DMS153 treated with DMSO at 0.1 percent for 48 hours (cell line): ENCODE data around the gene TMEM50A.
"Not testable (repeated sequence)": the region's sequence is repeated elsewhere in the genome, so short reads cannot be mapped to it uniquely, and the experiment has no call there.

ENCODE experiments used
- DNase-seq: peaks from one replicate; lab custom pipeline; 2025; ENCODE audit not compliant: unreplicated experiment; lab: John Stamatoyannopoulos, UW

The TMEM50A gene

DNA sequence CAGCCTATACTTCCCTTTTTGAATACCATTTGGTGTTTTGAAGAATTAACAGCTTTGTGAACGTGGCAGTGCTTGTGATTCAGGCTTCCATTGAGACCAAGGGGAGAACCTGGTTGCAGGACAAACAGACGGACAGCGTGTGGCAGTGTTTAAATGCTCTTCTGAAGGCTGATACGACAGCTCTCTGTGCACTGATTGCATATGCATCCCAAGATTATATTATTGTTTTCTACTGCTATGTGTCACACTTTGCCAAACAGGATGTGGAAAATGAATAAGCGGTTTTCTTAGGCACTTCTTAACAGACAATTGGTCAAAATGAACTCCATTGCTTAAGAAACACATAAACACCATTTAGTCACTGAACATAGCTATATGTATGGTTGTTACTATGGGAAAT is 8.2 kb upstream of the TMEM50A start:
- DNase-seq: not testable (repeated sequence)

DNA sequence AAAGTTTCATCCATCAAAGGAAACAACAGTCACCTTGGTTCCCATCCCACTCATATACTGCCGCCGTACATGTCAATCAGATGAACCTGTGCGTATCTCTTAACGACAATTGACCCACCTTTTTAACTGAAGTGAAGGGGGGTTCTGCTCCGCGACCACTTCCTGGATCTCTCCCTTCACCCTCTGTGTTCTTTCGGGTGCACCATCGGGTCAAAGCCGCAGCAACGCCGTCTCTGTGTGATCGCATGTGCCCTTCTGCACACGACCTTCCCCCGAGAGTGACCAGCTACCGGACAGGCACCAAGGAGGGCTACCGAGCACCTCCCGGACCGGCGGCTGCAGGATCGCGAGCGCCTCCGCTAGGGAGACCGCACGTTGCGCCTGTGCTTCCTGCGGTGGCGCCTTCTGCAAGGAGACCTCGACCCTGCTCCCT is 1.2 kb upstream of the TMEM50A start:
- DNase-seq: not testable (repeated sequence)

DNA sequence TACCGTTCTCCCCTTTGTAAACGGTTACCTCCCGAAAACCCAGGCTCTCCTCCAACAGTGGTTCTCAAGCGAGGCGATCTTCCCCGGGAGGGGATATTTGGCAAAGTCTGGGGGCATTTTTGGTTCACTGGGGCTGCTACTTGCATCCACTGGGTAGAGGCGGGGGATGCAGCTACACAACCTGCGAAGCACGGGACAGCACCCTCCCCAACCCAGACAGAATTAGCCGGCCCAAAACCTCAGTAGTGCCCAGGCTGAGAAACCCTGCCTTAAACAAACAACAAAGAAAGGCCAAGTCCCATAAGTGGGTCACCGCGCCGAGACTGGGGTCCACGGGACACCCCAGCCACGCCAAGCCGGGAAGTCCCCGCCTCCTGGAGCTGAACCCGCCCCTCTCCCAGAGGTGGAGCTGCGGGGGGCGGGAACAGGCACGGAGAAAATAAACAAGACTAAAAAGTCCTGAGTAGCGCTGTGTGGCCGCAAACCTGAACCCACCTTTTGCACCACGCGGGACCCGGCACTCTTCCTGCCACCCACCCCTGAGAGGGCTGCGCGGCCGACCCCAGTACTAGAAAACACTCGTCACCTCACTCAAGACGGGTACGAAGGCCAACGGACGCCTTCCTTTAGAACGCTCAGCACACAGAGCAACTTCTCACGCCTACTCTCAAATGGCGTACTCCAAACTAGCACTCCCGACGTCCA is 499 bp upstream of the TMEM50A start:
- DNase-seq: not testable (repeated sequence)

DNA sequence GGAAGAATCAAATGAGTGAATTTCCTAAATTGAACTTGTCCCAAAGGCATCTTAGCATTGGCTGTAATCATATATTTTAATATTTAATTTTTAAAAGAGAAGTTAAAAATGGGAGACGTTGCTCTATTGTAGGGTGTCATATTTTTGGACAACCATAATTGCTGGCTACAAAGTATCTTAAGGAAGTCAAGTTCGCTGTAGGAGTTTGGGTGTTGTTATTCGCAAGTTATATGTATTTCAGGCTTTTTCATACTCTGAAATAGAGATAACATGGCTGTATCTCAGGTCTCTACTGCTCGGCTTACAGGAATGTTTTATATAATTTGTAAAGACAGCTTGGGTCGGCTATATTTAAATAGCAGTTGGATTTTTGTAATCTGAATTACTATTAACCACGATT is 852 bp downstream of the TMEM50A start:
- no peak for DNase-seq

DNA sequence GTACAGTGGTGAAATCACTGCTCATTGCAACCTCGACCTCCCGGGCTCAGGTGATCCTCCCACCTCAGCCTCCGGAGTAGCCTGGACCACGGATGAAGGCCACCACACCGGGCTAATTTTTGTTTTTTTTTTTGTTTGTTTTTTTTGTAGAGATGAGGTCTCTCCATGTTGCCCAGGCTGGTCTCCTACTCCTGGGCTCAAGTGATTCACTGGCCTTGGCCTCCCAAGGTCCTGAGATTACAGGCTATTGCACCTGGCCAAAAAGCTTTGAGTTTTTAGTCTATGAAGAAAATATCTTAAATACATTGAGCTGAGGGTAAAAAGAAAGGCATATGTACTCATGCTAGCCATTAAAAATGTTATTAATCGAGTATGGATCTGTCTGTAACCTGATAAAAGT is 3.6 kb downstream of the TMEM50A start:
- DNase-seq: no peak

DNA sequence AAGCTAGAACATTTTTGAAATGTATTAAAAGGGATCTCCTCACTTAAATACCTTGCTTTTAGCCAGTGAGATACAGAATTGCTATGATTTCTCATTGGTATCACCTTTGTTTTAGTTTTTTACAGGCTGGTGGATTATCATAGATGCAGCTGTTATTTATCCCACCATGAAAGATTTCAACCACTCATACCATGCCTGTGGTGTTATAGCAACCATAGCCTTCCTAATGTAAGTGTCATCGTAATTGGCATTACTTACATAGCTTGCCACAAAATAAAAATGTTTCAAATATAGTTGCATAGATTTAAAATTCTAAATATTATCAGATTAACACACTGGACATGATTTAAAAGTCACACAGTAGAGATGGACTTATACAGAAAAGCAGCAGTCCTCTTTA is 4.7 kb downstream of the TMEM50A start:
- no peak for DNase-seq

DNA sequence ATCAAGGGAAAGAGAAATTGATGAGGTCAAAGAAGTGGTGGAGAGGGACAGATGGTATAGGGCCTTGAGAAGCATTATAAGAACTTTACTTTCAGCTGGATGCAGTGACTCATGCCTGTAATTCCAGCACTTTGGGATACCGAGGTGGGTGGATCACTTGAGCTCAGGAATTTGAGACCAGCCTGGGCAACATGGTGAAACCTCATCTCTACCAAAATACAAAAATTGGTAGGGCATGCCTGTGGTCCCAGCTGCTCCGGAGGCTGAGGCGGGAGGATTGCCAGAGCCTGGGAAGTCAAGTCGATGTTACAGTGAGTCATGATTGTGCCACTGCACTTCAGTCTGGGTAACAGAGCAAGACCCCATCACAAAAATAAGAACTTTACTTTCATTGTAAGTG is 5.7 kb downstream of the TMEM50A start:
- DNase-seq: no peak

DNA sequence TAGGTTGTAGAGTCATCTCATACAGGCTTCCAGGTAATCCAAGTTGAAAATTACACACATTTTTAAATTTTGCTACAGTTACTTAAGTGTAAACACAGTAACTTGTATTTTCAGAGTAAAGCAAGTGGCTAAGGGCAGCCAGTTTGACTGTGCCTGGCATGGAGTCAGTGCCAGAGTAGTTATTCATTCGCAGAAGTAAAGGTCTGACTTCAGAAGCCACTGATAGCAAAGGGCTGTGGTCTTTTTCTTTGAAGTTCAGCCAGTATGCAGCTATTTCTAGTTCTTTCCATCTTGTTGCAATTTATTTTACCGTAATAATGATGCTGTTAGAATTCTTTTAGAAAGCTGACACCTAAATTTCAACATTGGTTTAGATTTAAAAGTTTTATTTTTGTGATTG is 9.4 kb downstream of the TMEM50A start:
- DNase-seq: no peak

DNA sequence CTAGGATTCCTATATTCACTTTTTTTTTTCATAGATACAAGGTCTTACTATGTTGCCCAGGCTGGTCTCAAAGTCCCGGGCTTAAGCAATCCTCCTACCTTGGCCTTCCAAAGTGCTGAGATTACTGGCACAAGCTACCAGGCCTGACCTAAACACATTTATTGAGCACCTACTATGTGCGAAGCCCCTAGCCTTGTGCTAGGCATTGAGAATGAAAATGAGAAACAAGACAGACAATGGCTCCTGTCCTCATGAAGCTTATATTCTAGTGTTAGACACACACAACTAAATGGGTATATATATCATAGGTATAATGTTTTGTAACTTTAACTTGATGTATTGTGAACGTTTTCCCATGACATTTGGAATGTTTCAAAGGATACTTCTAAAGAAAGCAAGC is 11.5 kb downstream of the TMEM50A start:
- no peak for DNase-seq

DNA sequence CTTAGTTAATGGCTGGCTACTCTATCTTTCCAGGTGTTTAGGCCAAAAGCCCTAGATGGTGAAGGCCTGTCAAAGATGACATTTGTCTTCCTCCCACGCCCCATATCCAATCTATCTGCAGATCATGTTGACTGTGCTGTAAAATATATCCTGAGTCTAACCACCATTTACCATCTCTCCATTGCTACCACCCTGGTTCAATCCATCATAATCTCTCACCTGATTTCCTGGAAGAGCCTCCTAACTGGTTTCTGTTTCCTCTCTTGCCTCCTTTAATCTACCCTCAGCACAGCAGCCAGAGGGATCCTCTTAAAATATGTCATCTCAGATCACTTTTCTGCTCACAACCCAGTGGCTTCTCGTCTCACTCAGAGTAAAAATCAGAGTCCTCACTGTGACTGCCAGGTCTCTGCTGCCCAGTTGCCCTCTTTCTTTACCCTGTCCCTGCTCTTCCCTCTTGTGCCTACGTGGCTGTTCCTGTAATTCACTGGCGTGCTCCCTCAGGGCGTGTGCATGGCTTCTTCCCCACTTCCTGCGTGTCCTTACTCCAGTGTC is 17.8 kb downstream of the TMEM50A start:
- no peak for DNase-seq

DNA sequence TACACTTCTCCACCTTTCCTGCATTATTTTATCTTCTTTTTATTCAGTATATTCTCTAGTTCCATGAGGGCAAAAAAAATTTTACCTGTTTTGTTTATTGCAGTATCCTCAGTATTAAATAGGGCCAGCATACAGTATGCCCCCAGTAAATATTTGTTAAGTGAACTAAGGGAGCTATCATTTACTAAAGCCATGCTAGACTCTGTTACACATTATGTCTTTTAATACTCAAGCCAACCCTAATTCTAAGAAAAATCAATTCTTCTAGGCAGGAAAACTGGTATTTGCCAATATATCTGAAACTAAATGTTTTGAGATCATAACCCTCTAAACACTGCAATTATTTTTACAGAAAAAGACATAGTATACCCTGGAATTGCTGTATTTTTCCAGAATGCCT is 18.3 kb downstream of the TMEM50A start:
- no peak for DNase-seq

DNA sequence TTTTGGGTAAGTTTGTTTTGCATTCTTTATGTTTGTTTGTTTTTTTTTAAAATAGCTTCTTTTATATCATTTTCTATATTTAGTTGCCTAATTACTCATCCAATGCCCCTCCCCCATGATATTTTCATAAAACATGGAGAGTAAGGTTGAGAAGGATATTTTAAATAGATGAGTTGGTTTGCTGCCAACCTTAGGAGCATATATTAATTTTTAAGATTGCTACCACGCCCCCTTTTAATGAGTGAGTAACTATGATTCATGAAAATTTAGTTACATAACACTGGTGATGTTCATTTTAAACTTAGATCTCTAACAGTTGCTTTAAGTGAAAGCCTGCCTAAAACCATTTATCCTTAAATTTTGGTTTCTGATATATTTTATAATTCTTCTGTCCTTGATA is 18.7 kb downstream of the TMEM50A start:
- DNase-seq: no peak

DNA sequence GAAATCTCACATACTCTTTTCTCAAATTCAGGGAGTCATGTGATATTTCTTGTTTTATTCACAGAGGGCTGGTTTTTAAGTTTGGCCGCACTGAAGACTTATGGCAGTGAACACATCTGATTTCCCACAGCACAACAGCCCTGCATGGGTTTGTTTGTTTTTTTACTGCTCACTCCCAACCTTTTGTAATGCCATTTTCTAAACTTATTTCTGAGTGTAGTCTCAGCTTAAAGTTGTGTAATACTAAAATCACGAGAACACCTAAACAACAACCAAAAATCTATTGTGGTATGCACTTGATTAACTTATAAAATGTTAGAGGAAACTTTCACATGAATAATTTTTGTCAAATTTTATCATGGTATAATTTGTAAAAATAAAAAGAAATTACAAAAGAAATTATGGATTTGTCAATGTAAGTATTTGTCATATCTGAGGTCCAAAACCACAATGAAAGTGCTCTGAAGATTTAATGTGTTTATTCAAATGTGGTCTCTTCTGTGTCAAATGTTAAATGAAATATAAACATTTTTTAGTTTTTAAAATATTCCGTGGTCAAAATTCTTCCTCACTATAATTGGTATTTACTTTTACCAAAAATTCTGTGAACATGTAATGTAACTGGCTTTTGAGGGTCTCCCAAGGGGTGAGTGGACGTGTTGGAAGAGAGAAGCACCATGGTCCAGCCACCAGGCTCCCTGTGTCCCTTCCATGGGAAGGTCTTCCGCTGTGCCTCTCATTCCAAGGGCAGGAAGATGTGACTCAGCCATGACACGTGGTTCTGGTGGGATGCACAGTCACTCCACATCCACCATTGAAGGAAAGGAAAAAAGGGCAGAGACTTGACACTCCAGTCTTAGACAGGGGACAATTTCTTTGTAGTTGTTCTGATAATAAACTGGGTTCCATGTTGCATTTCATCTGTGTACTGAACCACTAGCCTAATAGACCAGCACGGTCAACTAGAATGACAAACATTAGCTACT is 22.8 kb downstream of the TMEM50A start:
- no peak for DNase-seq

DNA sequence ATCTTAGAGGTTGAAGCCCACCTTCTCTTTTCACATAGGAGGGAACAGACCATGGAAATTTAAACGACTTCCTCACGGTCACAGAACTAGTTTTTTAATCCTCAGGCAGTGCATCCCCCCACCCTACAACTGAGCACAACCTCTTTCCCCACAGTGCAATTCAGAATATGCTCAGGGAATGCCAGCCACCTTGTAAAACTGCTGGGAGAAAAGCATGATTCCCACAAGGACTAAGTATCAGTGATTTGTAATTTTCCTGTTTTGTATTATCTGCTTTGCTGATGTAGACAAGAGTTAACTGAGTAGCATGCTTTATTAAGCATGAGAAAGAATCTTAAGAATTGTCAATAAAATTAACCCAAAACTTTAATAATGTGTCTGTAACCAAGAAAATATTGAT is 23.8 kb downstream of the TMEM50A start:
- no peak for DNase-seq

DNA sequence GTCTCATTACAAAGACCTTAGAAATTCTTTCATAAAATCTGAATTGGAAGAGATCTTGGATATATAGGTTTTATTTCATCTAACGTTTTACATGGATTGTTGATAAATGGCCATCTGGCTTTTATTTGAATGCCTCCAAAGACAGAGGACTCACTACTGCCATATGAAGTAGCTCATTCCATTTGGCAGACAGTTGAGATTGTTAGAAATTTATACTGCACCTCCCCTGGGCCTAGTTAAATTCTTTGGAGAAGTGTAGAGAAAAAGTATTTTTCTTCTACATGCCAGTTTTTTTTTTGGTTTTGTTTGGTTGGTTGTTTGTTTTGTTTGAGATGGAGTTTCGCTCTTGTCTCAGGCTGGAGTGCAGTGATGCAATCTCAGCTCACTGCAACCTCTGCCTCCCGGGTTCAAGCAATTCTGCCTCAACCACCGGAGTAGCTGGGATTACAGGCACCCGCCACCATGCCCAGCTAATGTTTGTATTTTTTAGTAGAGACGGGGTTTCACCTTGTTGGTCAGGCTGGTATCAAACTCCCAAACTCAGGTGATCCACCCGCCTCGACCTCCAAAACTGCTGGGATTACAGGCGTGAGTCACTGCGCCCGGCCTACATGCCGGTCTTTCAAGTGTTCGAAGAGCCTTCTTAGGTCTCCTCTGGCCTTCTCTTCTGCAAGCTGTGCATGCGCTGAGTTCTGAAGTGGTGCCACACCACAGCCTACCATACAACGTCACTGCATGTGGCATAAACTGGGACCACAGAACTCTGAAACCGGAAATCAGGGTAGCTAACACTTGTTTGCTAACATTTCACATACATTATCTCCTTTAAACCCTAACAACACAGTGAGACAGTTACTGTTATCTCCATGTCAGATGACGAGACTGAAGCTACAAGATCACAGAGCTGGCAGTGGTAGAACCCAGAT is 24.8 kb downstream of the TMEM50A start:
- not testable (repeated sequence) for DNase-seq

DNA sequence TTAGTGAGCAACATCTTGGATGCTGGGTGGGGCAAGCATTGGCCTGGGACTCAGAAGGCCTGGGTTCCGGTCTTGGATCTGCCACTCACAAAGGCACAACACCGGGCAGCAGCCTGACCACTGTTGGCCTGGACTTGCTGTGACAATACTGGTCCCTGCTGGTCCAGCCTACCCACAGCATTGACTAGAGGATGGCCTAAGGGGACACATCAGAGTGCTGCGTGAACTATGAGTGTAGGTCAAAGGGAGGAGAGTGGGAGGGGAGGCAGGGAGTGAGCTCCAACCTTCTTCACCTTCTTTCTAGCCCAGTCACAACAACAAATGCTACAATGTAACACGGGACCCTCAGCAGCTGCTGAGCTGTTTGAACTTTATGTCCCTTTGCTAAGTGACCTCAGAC is 31.1 kb downstream of the TMEM50A start:
- no peak for DNase-seq

DNA sequence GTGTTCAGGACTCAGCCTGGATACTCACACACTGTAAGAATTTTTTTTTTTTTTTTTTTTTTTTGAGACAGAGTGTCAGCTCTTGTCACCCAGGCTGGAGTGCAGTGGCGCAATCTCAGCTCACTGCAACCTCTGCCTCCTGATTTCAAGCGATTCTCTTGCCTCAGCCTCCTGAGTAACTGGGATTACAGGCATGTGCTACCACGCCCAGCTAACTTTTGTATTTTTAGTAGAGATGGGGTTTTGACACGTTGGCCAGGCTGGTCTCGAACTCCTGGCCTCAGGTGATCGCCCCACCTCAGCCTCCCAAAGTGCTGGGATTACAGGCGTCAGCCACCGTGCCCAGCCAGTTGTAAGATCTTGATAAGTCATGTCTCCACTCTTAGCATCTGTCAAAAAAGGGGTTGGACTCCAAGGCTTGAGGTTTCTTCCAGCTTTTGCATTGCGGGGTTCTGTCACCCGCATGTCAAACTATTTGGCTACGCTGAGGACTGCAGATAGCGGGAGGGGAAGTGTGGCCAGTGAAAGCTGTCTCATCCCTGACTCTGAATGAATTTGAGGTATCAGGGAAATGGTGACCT is 31.6 kb downstream of the TMEM50A start:
- DNase-seq: not testable (repeated sequence)

DNA sequence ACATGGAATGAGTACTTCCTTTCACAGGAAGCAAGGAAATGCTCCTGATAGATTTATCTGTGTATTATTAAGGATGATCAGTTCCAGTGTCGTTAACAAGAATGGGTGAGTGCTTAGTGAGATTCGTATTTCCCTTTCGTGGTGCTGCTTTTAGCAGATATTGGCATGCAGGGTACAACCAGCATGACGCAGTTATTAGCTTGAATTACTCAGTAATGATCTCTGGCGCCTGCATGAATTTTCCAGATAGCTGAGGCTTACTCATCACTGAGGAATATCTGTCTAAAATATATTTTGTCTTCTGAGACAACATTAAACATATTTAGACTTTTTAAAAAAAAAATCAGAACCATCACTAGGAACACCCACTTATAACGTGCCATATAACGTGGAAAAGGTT is 33.6 kb downstream of the TMEM50A start:
- DNase-seq: not testable (repeated sequence)

DNA sequence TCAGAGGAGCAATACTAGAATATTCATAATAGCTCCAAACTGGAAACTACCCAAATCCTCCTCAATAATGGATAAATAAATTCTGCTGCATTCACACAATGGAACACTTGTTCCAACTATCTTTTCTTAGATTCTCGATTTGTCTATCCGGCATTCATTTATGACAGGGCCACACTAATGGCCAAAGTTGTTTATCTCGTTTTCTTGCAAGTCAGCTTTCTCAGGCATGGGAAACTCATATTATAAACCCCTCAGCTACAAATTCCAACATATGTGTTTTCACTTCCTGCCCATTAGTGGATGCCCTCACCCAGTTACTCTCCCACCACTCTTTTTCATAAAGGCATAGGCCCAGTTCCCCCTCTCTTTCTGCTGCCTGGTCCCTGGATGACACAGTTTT is 40.2 kb downstream of the TMEM50A start:
- not testable (repeated sequence) for DNase-seq

DNA sequence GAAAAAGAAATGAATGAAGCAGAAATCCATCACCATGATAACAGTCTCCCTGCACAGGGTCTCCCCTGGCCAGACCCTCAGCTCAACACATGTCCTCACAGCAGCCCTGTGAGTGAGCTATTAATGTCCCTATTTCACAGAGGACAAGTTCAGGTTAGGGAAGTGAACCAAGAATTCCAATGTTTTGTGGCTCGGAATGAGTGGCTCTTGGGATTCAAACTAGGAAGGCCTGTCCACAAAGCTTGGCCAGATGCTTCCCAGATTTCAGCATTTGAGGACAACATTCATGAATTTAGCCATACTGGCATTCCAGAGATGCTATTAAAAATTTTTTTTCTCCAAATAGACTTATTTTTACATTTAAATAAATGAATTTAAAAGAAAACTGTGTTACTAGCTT is 44.4 kb downstream of the TMEM50A start:
- DNase-seq: not testable (repeated sequence)
